Measurements from ENCODE around the gene SLC51B. TPM values are rescaled to one million over a fixed set of nuclear protein-coding genes. Genes with fewer than 3 reads are reported as not detected.

SLC51B gene
- total and polyA plus RNA-seq, 9 of the 15 experiments (the other 6 are each of a cell fraction or from before 2014, with no cell fraction given), result not detected

DNA sequence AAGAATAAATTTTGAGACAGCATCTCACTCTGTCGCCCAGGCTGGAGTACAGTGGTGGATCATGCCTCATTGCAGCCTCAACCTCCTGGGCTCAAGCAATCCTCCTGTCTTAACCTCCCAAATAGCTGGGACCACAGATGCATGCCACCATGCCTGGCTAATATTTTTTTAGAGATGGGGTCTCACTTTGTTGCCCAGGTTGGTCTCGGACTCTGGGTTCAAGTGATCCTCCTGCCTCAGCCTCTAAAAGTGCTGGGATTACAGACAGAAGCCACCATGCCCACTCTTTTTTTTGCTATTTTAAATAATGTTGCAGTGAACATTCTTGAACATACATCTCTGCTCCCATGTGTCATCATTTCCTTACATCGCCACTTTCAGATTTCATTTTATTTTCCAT lies 6.8 kb upstream of the SLC51B start:
- BruUV-seq (replicated peaks), result no TSS peak
- Histone ChIP-seq H3K36me3 (ENCODE audit: control insufficient read depth, insufficient read depth, low read length) (no peaks in the 10 kb centered on the region), H3K27ac (ENCODE audit: extremely low read depth, low read depth, low read length) (no peak overlapping the region), H3K4me2 (ENCODE audit: insufficient read depth, low read length) (no peak overlapping the region), H3K9me1 (ENCODE audit: control insufficient read depth, insufficient read depth, low read length) (no peaks in the 10 kb centered on the region), H4K20me1 (replicated peaks; ENCODE audit: control insufficient read depth, insufficient read depth, low read length) (no peaks in the 10 kb centered on the region), H3K4me3 (no peak overlapping the region), H2AFZ (ENCODE audit: low read depth, low read length) (no peak overlapping the region), H3K9ac (ENCODE audit: insufficient read depth in 1 of 2, low read depth in 2 of 2, low read length in 2 of 2) (no peak overlapping the region), H3K9me3 (replicated peaks; ENCODE audit: control insufficient read depth, insufficient read depth, low read depth, low read length) (no peaks in the 10 kb centered on the region; the same call in 1 of the 2 replicates), H3K4me1 (replicated peaks in 1 of 2; ENCODE audit: control insufficient read depth in 2 of 2, insufficient read depth in 2 of 2, low read length in 2 of 2) (no peaks in the 10 kb centered on the region), H3K79me2 (ENCODE audit: control insufficient read depth, insufficient read depth, low read length) (no peaks in the 10 kb centered on the region), H3K27me3 (ENCODE audit: control insufficient read depth in 2 of 2, insufficient read depth in 2 of 2, low read length in 2 of 2) (peaks cover 0 to 16% of the 10 kb centered on the region in 2 experiments; a peak in 2 of 5 replicates)
- ATAC-seq (no peak), FAIRE-seq (no peak), DNase-seq (ENCODE audit: extremely low read depth in 1 of 4, low spot score in 3 of 4) (no peak)
- POLR2A ChIA-PET, result interaction anchor here (1.4 kb wide), 1 partner anchor 266 kb away, joined by 5 read pairs; the partner anchor contains the start of gene RNU5B-1
- TF ChIP-seq BCOR (IDR thresholded peaks at IDR 0.05) (0 out of 2 replicates have a peak, but pooled peaks have one; percentile 25), ZNF551 (CRISPR knock-in tag; IDR thresholded peaks at IDR 0.05) (no peak), ZNF121 (CRISPR knock-in tag; conservative IDR thresholded peaks at IDR 0.05) (peak; percentile 69), DIDO1 (tag; IDR thresholded peaks at IDR 0.05; ENCODE audit: low read depth) (no peak)
- in situ Hi-C loops (cut with MboI), result loop anchor here (10.0 kb wide), 1 partner anchor 304 kb away; no protein-coding TSS in a partner anchor
- 2% methylated on average over 3 of the region's 3 CpGs for WGBS (ENCODE audit: insufficient coverage, low coverage, missing lambda C conversion rate)
- CTCF ChIA-PET (ENCODE audit: low intra/inter-chr PET ratio), result no interaction called here
- intact Hi-C loops (cut with micrococcal nuclease), result loop anchor here (10.0 kb wide), 1 partner anchor 346 kb away; no protein-coding TSS in a partner anchor

DNA sequence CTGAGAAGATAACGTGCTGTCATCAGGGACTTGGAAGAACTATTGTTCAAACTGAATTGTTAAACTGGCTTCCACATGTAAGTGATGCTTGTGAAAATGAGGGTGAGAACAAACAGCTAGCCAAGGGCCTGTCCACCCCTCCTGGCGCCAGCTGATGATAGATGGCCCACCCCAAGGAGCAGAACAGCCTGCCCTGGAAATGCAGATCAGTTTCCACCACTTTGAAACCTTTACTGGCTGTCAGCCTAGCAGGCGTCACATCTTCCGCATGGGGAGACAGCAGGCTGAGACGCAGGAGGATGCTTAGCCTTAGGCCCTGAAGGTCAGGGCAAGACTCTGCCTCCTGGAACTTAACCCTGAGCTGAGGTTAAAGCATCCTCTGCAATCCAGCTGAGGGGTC lies 6.4 kb upstream of the SLC51B start:
- H3K27me3 ChIP-seq (ENCODE audit: control insufficient read depth in 2 of 2, insufficient read depth in 2 of 2, low read length in 2 of 2), result peaks cover 0 to 16% of the 10 kb centered on the region in 2 experiments; a peak in 2 of 5 replicates
- no peak for ATAC-seq
- no peak overlapping the region for H3K9ac ChIP-seq (ENCODE audit: insufficient read depth in 1 of 2, low read depth in 2 of 2, low read length in 2 of 2)
- CTCF ChIA-PET (ENCODE audit: low intra/inter-chr PET ratio), result no interaction called here
- no peak overlapping the region for H3K4me2 ChIP-seq (ENCODE audit: insufficient read depth, low read length)
- POLR2A ChIA-PET, result interaction anchor here (1.4 kb wide), 1 partner anchor 266 kb away, joined by 5 read pairs; the partner anchor contains the start of gene RNU5B-1
- no peak for DNase-seq (ENCODE audit: extremely low read depth in 1 of 4, low spot score in 3 of 4)
- no TSS peak for BruUV-seq (replicated peaks)
- H3K4me1 ChIP-seq (replicated peaks in 1 of 2; ENCODE audit: control insufficient read depth in 2 of 2, insufficient read depth in 2 of 2, low read length in 2 of 2), result no peaks in the 10 kb centered on the region
- H2AFZ ChIP-seq (ENCODE audit: low read depth, low read length), result no peak overlapping the region
- no peak overlapping the region for H3K27ac ChIP-seq (ENCODE audit: extremely low read depth, low read depth, low read length)
- H3K9me1 ChIP-seq (ENCODE audit: control insufficient read depth, insufficient read depth, low read length), result no peaks in the 10 kb centered on the region
- H3K4me3 ChIP-seq, result no peak overlapping the region
- WGBS (ENCODE audit: insufficient coverage, low coverage, missing lambda C conversion rate), result 12% methylated on average over 5 of the region's 5 CpGs
- no peaks in the 10 kb centered on the region; the same call in 1 of the 2 replicates for H3K9me3 ChIP-seq (replicated peaks; ENCODE audit: control insufficient read depth, insufficient read depth, low read depth, low read length)
- TF ChIP-seq, protein P1, sequence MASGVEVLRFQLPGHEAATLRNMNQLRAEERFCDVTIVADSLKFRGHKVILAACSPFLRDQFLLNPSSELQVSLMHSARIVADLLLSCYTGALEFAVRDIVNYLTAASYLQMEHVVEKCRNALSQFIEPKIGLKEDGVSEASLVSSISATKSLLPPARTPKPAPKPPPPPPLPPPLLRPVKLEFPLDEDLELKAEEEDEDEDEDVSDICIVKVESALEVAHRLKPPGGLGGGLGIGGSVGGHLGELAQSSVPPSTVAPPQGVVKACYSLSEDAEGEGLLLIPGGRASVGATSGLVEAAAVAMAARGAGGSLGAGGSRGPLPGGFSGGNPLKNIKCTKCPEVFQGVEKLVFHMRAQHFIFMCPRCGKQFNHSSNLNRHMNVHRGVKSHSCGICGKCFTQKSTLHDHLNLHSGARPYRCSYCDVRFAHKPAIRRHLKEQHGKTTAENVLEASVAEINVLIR (CRISPR knock-in tag; IDR thresholded peaks at IDR 0.05), result no peak
- TF ChIP-seq DPF2 (IDR thresholded peaks at IDR 0.05) (no peak), ZNF507 (tag; conservative IDR thresholded peaks at IDR 0.05) (no peak), ZNF707 (CRISPR knock-in tag; conservative IDR thresholded peaks at IDR 0.05) (no peak), ZBTB8A (IDR thresholded peaks at IDR 0.05; ENCODE audit: partially characterized antibody) (no peak)
- TF ChIP-seq, protein P2, sequence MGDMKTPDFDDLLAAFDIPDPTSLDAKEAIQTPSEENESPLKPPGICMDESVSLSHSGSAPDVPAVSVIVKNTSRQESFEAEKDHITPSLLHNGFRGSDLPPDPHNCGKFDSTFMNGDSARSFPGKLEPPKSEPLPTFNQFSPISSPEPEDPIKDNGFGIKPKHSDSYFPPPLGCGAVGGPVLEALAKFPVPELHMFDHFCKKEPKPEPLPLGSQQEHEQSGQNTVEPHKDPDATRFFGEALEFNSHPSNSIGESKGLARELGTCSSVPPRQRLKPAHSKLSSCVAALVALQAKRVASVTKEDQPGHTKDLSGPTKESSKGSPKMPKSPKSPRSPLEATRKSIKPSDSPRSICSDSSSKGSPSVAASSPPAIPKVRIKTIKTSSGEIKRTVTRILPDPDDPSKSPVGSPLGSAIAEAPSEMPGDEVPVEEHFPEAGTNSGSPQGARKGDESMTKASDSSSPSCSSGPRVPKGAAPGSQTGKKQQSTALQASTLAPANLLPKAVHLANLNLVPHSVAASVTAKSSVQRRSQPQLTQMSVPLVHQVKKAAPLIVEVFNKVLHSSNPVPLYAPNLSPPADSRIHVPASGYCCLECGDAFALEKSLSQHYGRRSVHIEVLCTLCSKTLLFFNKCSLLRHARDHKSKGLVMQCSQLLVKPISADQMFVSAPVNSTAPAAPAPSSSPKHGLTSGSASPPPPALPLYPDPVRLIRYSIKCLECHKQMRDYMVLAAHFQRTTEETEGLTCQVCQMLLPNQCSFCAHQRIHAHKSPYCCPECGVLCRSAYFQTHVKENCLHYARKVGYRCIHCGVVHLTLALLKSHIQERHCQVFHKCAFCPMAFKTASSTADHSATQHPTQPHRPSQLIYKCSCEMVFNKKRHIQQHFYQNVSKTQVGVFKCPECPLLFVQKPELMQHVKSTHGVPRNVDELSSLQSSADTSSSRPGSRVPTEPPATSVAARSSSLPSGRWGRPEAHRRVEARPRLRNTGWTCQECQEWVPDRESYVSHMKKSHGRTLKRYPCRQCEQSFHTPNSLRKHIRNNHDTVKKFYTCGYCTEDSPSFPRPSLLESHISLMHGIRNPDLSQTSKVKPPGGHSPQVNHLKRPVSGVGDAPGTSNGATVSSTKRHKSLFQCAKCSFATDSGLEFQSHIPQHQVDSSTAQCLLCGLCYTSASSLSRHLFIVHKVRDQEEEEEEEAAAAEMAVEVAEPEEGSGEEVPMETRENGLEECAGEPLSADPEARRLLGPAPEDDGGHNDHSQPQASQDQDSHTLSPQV (IDR thresholded peaks at IDR 0.05), result no peak
- no peaks in the 10 kb centered on the region for H4K20me1 ChIP-seq (replicated peaks; ENCODE audit: control insufficient read depth, insufficient read depth, low read length)
- FAIRE-seq, result peak; percentile 6
- in situ Hi-C loops (cut with MboI) (loop anchor here (10.0 kb wide), 1 partner anchor 304 kb away; no protein-coding TSS in a partner anchor), intact Hi-C loops (cut with micrococcal nuclease) (loop anchor here (10.0 kb wide), 1 partner anchor 346 kb away; no protein-coding TSS in a partner anchor)
- no peaks in the 10 kb centered on the region for H3K79me2 ChIP-seq (ENCODE audit: control insufficient read depth, insufficient read depth, low read length)
- H3K36me3 ChIP-seq (ENCODE audit: control insufficient read depth, insufficient read depth, low read length), result no peaks in the 10 kb centered on the region
